Endothelial cell (in vitro differentiated cells): ENCODE results near the gene PDE6H. TPM values are rescaled to one million over a fixed set of nuclear protein-coding genes. Genes with fewer than 3 reads are reported as not detected.

ENCODE experiments used
- DNase-seq: peaks from one replicate; pipeline ENCODE4 v3.0.0; 2021; ENCODE audit warnings: low spot score
- H3K27ac Mint-ChIP-seq: one replicate; pipeline ENCODE4 v1.8.0; 2021; ENCODE audit warnings: mixed read lengths, inconsistent platforms; ENCODE audit not compliant: unreplicated experiment
- H3K27me3 Mint-ChIP-seq: one replicate; pipeline ENCODE4 v1.8.0; 2021; ENCODE audit warnings: mild to moderate bottlenecking, moderate library complexity, mixed read lengths, inconsistent platforms; ENCODE audit not compliant: unreplicated experiment
- H3K36me3 Mint-ChIP-seq: one replicate; pipeline ENCODE4 v1.8.0; 2021; ENCODE audit warnings: mild to moderate bottlenecking, low read depth, mixed read lengths, inconsistent platforms; ENCODE audit not compliant: unreplicated experiment
- H3K4me1 Mint-ChIP-seq: one replicate; pipeline ENCODE4 v1.8.0; 2021; ENCODE audit warnings: mild to moderate bottlenecking, mixed read lengths, inconsistent platforms; ENCODE audit not compliant: unreplicated experiment
- H3K4me3 Mint-ChIP-seq: one replicate; pipeline ENCODE4 v1.8.0; 2021; ENCODE audit warnings: mild to moderate bottlenecking, mixed read lengths, inconsistent platforms; ENCODE audit not compliant: unreplicated experiment
- H3K9me3 Mint-ChIP-seq: one replicate; pipeline ENCODE4 v1.8.0; 2021; ENCODE audit warnings: mixed read lengths, inconsistent platforms; ENCODE audit not compliant: unreplicated experiment
- total RNA-seq: library from RNA; stranded (reverse); fragmentation: NEBNext Ultra II Directional; extraction: Animal tissue kit (Norgen Biotek cat#: 25700); gene quantifications from one replicate; pipeline ENCODE4 v1.2.1, GENCODE V29; 2021; ENCODE audit not compliant: unreplicated experiment
- TF ChIP-seq, protein P1 (sequence below): fragments of 200-600 bp; sonication (generic); IDR thresholded peaks from one replicate; pipeline ENCODE4 v1.5.0; 2021; ENCODE audit warnings: antibody characterized with exemption; ENCODE audit not compliant: unreplicated experiment

Gene PDE6H
- total RNA-seq, 1 donor from 2014 or later = not detected

DNA sequence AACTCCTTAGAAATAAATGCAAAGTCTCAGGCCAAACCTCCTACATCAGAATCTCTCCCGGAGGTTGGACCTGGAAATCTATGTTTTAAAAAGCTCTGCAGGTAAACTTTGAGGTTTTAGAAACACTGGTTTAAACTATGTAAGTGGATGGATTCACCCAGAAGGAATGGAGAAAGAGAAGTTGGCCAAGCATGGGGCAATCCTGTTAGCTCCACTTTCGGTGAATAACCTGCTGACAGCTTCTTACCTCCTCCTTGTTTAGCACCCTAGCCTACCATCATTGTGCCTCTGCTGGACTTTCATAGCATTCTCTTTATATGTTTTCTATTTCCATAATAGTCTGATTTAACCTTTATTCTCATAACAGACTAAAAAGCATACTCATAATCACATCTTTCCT, 8.4 kb upstream of the PDE6H start:
- Mint-ChIP-seq H3K36me3 (peaks cover 4% of the 10 kb centered on the region), H3K27me3 (peaks cover 1% of the 10 kb centered on the region), H3K4me3 (no peak overlapping the region), H3K9me3 (no peaks in the 10 kb centered on the region), H3K4me1 (peaks cover 19% of the 10 kb centered on the region), H3K27ac (no peak overlapping the region)
- TF ChIP-seq, protein P1, sequence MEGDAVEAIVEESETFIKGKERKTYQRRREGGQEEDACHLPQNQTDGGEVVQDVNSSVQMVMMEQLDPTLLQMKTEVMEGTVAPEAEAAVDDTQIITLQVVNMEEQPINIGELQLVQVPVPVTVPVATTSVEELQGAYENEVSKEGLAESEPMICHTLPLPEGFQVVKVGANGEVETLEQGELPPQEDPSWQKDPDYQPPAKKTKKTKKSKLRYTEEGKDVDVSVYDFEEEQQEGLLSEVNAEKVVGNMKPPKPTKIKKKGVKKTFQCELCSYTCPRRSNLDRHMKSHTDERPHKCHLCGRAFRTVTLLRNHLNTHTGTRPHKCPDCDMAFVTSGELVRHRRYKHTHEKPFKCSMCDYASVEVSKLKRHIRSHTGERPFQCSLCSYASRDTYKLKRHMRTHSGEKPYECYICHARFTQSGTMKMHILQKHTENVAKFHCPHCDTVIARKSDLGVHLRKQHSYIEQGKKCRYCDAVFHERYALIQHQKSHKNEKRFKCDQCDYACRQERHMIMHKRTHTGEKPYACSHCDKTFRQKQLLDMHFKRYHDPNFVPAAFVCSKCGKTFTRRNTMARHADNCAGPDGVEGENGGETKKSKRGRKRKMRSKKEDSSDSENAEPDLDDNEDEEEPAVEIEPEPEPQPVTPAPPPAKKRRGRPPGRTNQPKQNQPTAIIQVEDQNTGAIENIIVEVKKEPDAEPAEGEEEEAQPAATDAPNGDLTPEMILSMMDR = no peak
- no peak for DNase-seq

DNA sequence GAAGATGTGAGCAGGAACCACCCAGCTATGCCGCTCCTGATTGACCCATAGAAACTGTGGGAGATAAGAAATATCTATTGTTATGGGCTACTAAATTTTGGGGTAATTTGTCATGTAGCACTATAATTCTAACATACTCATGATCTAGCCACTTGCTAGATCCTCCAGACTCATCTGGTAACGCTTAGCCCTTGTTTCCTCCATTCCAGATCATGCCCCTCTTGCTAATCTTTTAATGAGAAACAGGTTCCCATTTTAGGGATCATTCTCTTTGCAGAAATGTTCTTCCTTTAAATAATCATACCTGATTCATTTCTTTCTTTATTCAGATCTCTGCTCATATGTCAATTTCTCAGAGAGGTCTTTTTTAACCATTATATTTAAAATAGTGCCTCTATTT, 7.6 kb upstream of the PDE6H start:
- Mint-ChIP-seq H3K36me3 (peaks cover 4% of the 10 kb centered on the region), H3K27ac (no peak overlapping the region), H3K4me1 (peaks cover 15% of the 10 kb centered on the region), H3K4me3 (no peak overlapping the region), H3K27me3 (peaks cover 1% of the 10 kb centered on the region), H3K9me3 (no peaks in the 10 kb centered on the region)
- TF ChIP-seq, protein P1 = no peak
- no peak for DNase-seq

DNA sequence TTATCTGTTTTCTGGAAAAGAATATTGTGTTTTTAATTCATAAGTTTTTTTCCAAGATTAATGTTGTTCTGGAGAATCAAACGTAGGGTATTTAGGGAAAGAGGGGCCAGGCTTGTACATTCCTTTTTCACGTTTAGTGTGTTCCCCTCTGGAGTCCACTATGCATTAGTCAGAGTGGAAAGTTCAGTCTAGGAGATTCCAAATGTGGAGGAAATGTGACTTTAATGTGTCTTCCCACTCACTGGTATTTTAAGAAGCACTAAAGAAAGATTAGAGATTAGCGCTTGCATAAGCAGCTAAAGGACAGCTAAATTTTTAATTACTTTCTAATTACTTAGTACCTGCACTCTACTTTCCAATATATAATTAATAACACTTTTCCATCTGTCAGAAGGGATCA, 4.4 kb upstream of the PDE6H start:
- no peaks in the 10 kb centered on the region for H3K9me3 Mint-ChIP-seq
- no peak overlapping the region for H3K27ac Mint-ChIP-seq
- peaks cover 1% of the 10 kb centered on the region for H3K27me3 Mint-ChIP-seq
- peaks cover 24% of the 10 kb centered on the region for H3K4me1 Mint-ChIP-seq
- DNase-seq = no peak
- TF ChIP-seq, protein P1 = no peak
- no peaks in the 10 kb centered on the region for H3K36me3 Mint-ChIP-seq
- H3K4me3 Mint-ChIP-seq = no peak overlapping the region

DNA sequence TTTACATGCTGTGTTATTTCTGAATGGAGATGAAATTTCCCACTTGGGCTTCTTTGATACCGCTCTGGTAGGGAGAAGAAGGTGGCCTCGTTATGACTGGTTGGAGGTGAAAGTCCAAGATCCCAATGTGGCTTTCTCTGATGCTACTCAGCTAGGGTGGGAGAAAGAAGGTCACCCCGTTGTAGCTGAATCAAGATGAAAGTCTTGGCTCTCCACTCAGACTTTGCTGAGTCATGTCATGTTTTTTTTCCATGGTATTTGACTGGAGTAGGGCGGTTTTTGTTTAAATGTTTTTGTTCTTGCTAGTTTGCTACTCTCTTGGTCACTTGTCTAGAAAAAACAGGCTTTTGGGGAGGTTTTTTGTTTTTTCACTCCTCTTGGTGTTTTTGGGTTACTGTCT, 2.4 kb upstream of the PDE6H start:
- no peak for DNase-seq
- peaks cover 1% of the 10 kb centered on the region for H3K27me3 Mint-ChIP-seq
- H3K36me3 Mint-ChIP-seq = no peaks in the 10 kb centered on the region
- no peak overlapping the region for H3K4me3 Mint-ChIP-seq
- TF ChIP-seq, protein P1 = no peak
- peak overlapping the region; percentile 59 for H3K27ac Mint-ChIP-seq
- H3K4me1 Mint-ChIP-seq = peaks cover 27% of the 10 kb centered on the region
- no peaks in the 10 kb centered on the region for H3K9me3 Mint-ChIP-seq

DNA sequence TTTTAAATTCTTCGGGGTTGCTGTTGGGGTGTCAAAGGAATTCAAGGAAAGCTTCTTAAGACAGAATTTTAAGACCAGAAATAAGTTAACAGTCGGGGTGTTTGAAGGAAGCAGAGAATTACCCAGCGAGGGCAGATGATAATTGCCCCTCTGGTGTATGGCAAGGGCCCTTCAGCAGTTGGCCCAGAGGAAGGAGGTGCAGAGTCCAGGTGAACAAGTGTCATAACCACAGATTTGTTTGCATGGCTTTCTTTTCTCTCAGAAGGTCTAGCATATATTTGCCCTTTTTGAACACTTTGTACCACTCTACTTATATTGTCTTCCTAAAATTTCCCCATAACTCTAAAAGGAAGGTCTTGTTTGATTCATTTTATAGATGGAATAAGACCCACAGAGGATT, 1.8 kb downstream of the PDE6H start:
- Mint-ChIP-seq H3K27ac (no peak overlapping the region), H3K27me3 (peaks cover 1% of the 10 kb centered on the region), H3K9me3 (no peaks in the 10 kb centered on the region), H3K4me1 (peaks cover 32% of the 10 kb centered on the region), H3K4me3 (no peak overlapping the region), H3K36me3 (no peaks in the 10 kb centered on the region)
- no peak for DNase-seq
- TF ChIP-seq, protein P1 = no peak
